HEK293 (cell line): ENCODE results near the gene IQGAP3.
A peak's percentile ranks its signal among the peaks of the same experiment; 100 is the strongest.

Source experiments
- BCL11B ChIP-seq: fragments of 450-650 bp; formaldehyde crosslinking; IDR thresholded peaks from 2 replicates; pipeline ENCODE4 v1.5.1; 2016; ENCODE audit warnings: low read depth, missing biosample characterization, missing genetic modification characterization
- EGR2 ChIP-seq: fragments of 450-650 bp; formaldehyde crosslinking; IDR thresholded peaks from 2 replicates; pipeline ENCODE4 v1.5.1; 2016; ENCODE audit warnings: low read depth, missing biosample characterization, missing genetic modification characterization
- HOXC10 ChIP-seq: sonication (generic); formaldehyde crosslinking; IDR thresholded peaks from 2 replicates; pipeline ENCODE4 v1.8.1; 2023; ENCODE audit warnings: mild to moderate bottlenecking, missing genetic modification reagents
- REST ChIP-seq: fragments of 450-650 bp; formaldehyde crosslinking; IDR thresholded peaks from 2 replicates; pipeline ENCODE4 v1.5.1; 2016; ENCODE audit warnings: missing biosample characterization, missing genetic modification characterization
- SALL2 ChIP-seq: fragments of 450-650 bp; formaldehyde crosslinking; IDR thresholded peaks from 2 replicates; pipeline ENCODE4 v1.5.0; 2017; ENCODE audit warnings: missing biosample characterization, mild to moderate bottlenecking, missing genetic modification characterization, borderline replicate concordance
- SCRT2 ChIP-seq: fragments of 450-650 bp; formaldehyde crosslinking; IDR thresholded peaks from 2 replicates; pipeline ENCODE4 v1.5.1; 2016; ENCODE audit warnings: missing biosample characterization, missing genetic modification characterization
- SETDB1 ChIP-seq: IDR thresholded peaks from one replicate; pipeline ENCODE4 v1.6.1; 2017; ENCODE audit warnings: mild to moderate bottlenecking, low read length, moderate library complexity, mixed read lengths; ENCODE audit not compliant: insufficient read length
- SP3 ChIP-seq: fragments of 450-650 bp; formaldehyde crosslinking; IDR thresholded peaks from 2 replicates; pipeline ENCODE4 v1.5.1; 2016; ENCODE audit warnings: missing biosample characterization, missing genetic modification characterization
- ZBTB1 ChIP-seq: fragments of 450-650 bp; formaldehyde crosslinking; IDR thresholded peaks from 2 replicates; pipeline ENCODE4 v1.5.1; 2016; ENCODE audit warnings: missing biosample characterization, missing genetic modification characterization
- ZBTB26 ChIP-seq: fragments of 450-650 bp; formaldehyde crosslinking; optimal IDR thresholded peaks from 2 replicates; pipeline ENCODE3; 2016; ENCODE audit warnings: missing biosample characterization, mild to moderate bottlenecking, missing genetic modification characterization
- ZBTB6 ChIP-seq: fragments of 450-650 bp; formaldehyde crosslinking; IDR thresholded peaks from 2 replicates; pipeline ENCODE4 v1.5.1; 2017; ENCODE audit warnings: missing biosample characterization, missing genetic modification characterization
- ZFP69B ChIP-seq: fragments of 450-650 bp; formaldehyde crosslinking; IDR thresholded peaks from 2 replicates; pipeline ENCODE4 v1.5.1; 2016; ENCODE audit warnings: missing biosample characterization, missing genetic modification characterization
- ZNF140 ChIP-seq: fragments of 450-650 bp; formaldehyde crosslinking; IDR thresholded peaks from 2 replicates; pipeline ENCODE4 v1.5.1; 2016; ENCODE audit warnings: missing biosample characterization, missing genetic modification characterization
- ZNF302 ChIP-seq: fragments of 450-650 bp; formaldehyde crosslinking; IDR thresholded peaks from 2 replicates; pipeline ENCODE4 v1.5.1; 2016; ENCODE audit warnings: missing biosample characterization, missing genetic modification characterization, low read depth
- ZNF350 ChIP-seq: fragments of 450-650 bp; formaldehyde crosslinking; IDR thresholded peaks from 2 replicates; pipeline ENCODE4 v1.5.0; 2017; ENCODE audit warnings: missing biosample characterization, mild to moderate bottlenecking, missing genetic modification characterization
- ZNF354C ChIP-seq: fragments of 450-650 bp; formaldehyde crosslinking; IDR thresholded peaks from 2 replicates; pipeline ENCODE4 v1.5.1; 2016; ENCODE audit warnings: missing biosample characterization, missing genetic modification characterization, low read depth, borderline replicate concordance
- ZNF404 ChIP-seq: fragments of 450-650 bp; formaldehyde crosslinking; IDR thresholded peaks from 2 replicates; pipeline ENCODE4 v1.5.1; 2017; ENCODE audit warnings: missing biosample characterization, missing genetic modification characterization
- ZNF416 ChIP-seq: fragments of 450-650 bp; formaldehyde crosslinking; IDR thresholded peaks from 2 replicates; pipeline ENCODE4 v1.5.1; 2016; ENCODE audit warnings: missing biosample characterization, missing genetic modification characterization
- ZNF449 ChIP-seq: fragments of 450-650 bp; formaldehyde crosslinking; IDR thresholded peaks from 2 replicates; pipeline ENCODE4 v1.5.1; 2017; ENCODE audit warnings: missing biosample characterization, mild to moderate bottlenecking, missing genetic modification characterization, moderate library complexity
- ZNF501 ChIP-seq: fragments of 450-650 bp; formaldehyde crosslinking; IDR thresholded peaks from 2 replicates; pipeline ENCODE4 v1.5.1; 2016; ENCODE audit warnings: missing biosample characterization, missing genetic modification characterization
- ZNF518A ChIP-seq: fragments of 450-650 bp; formaldehyde crosslinking; conservative IDR thresholded peaks from 2 replicates; pipeline ENCODE4 v1.5.1; 2016; ENCODE audit warnings: low read depth, missing biosample characterization, missing genetic modification characterization
- ZNF529 ChIP-seq: fragments of 450-650 bp; formaldehyde crosslinking; IDR thresholded peaks from 2 replicates; pipeline ENCODE4 v1.5.1; 2017; ENCODE audit warnings: missing genetic modification characterization, missing biosample characterization; ENCODE audit not compliant: insufficient replicate concordance
- ZNF639 ChIP-seq: fragments of 450-650 bp; formaldehyde crosslinking; IDR thresholded peaks from 2 replicates; pipeline ENCODE4 v1.5.1; 2016; ENCODE audit warnings: missing biosample characterization, missing genetic modification characterization
- ZSCAN5A ChIP-seq: fragments of 450-650 bp; formaldehyde crosslinking; IDR thresholded peaks from 2 replicates; pipeline ENCODE4 v1.5.1; 2016; ENCODE audit warnings: missing biosample characterization, missing genetic modification characterization

IQGAP3 gene

GRCh38 chr1:156591432-156592157 lies 19.2 kb upstream of the IQGAP3 start, which contains the start of gene NAXE (continued):
- TF ChIP-seq ZNF639 (tag by site-specific recombination) (no peak), SCRT2 (tag by site-specific recombination) (no peak), BCL11B (tag by site-specific recombination) (peak; percentile 55; the same call in 1 of the 2 replicates), SALL2 (tag by site-specific recombination) (no peak), ZNF350 (tag by site-specific recombination) (no peak), ZNF354C (tag by site-specific recombination) (no peak), ZNF518A (tag by site-specific recombination) (no peak), ZNF501 (peak; percentile 77; the same call in 1 of the 2 replicates), ZNF529 (no peak), HOXC10 (CRISPR knock-in tag) (no peak), SETDB1 (no peak), ZBTB26 (tag by site-specific recombination) (peak; percentile 86), ZBTB6 (tag by site-specific recombination) (no peak), ZNF404 (tag by site-specific recombination) (no peak), EGR2 (tag by site-specific recombination) (no peak), ZBTB1 (tag by site-specific recombination) (no peak; the same call in 1 of the 2 replicates), SP3 (tag by site-specific recombination) (peak; percentile 74), ZNF140 (tag by site-specific recombination) (no peak), ZFP69B (tag by site-specific recombination) (peak; percentile 91), ZNF302 (tag by site-specific recombination) (no peak), REST (tag by site-specific recombination) (no peak), ZNF449 (tag by site-specific recombination) (no peak), ZSCAN5A (no peak), ZNF416 (no peak)
